Psoas muscle (tissue), 8 donors: ENCODE data around the gene TTC21B. TPM values are rescaled to one million over a fixed set of nuclear protein-coding genes. Genes with fewer than 3 reads are reported as not detected.

Experiments used
- ATAC-seq, 4 donors: fragments of 200-7000 bp; cut with Tn5 transposase; one replicate each; pipeline ENCODE4 v1.9.1; 2020; ENCODE audit warnings: moderate library complexity in 3 of 4, mild to moderate bottlenecking in 2 of 4
- DNase-seq, 2 donors: peaks; one replicate each; pipeline ENCODE4 v3.0.0-alpha.2; 2020
- H3K27ac ChIP-seq: fragments of 200-600 bp; one replicate; pipeline ENCODE4 v1.8.0; 2022
- H3K27me3 ChIP-seq, 3 donors: fragments of 200-600 bp in 1 of 3; one replicate each; pipeline versions ENCODE4 v1.6.1 to v1.8.0; 2013 to 2022; ENCODE audit warnings: low read length in 2 of 3, mild to moderate bottlenecking in 2 of 3, moderate library complexity in 1 of 3; ENCODE audit not compliant: insufficient read depth in 3 of 3
- H3K36me3 ChIP-seq, 2 donors: fragments of 200-600 bp in 1 of 2; one replicate each; pipeline versions ENCODE4 v1.6.1 to v1.8.0; 2013 to 2022; ENCODE audit warnings: low read depth in 1 of 2, mild to moderate bottlenecking in 1 of 2, moderate library complexity in 1 of 2; ENCODE audit not compliant: insufficient read depth in 1 of 2
- H3K4me1 ChIP-seq: fragments of 200-600 bp; one replicate; pipeline ENCODE4 v1.8.0; 2022
- H3K4me3 ChIP-seq: fragments of 200-600 bp; one replicate; pipeline ENCODE4 v1.8.0; 2022; ENCODE audit warnings: mild to moderate bottlenecking
- H3K9me3 ChIP-seq: fragments of 200-600 bp; one replicate; pipeline ENCODE4 v1.8.0; 2022
- CTCF ChIP-seq: fragments of 200-600 bp; IDR thresholded peaks from one replicate; pipeline ENCODE4 v1.8.0; 2022; ENCODE audit warnings: antibody characterized with exemption
- WGBS, 3 donors: extraction: QIAGEN DNeasy Blood & Tissue Kit; methylation state at CpG; one replicate each; pipeline versions ENCODE4 v1.1.6 to v1.1.7; 2013; 5-methylcytosine and 5-hydroxymethylcytosine counted together
- intact Hi-C, 2 donors: fragments of 100-400 bp; cut with DNase I; formaldehyde crosslinking; loops; one replicate each; pipeline versions ENCODE4 v1.11.0 to v1.14.2; 2022
- polyA plus RNA-seq, 3 donors: library from polyadenylated mRNA; stranded (reverse); fragments of 200-250 nt; gene quantifications; one replicate each; pipeline ENCODE4 v1.2.3, GENCODE V29; 2013
- total RNA-seq, 4 donors: library from RNA; stranded (reverse); fragmentation: NEBNext Ultra II Directional in 2 of 4; extraction: Animal tissue kit (Norgen Biotek cat#: 25700) in 2 of 4; gene quantifications; one replicate each; pipeline versions ENCODE4 v1.2.1 to v1.2.4, GENCODE V29; 2021 to 2023
- donor health status: healthy with polysubstance abuse.
- donor health status: DM: no; HTN: no; CAD: no; lungs with moderate emphysema.
- donor health status: Bipolar disorder and iron deficiency.
- donor health status: healthy.
- donor health status: DM: yes; HTN: yes; CAD: no.
- donor health status: DM: no; HTN: no; CAD: no.
- donor health status: DM: no; HTN: no; CAD: no.
- donor health status: DM: yes; HTN: yes; CAD: no.

The TTC21B gene
- total and polyA plus RNA-seq, 7 donors: 2.6 to 16.7 (median 10.6) TPM

- H3K4me3 ChIP-seq: no peak overlapping the region
- H3K9me3 ChIP-seq: no peaks in the 10 kb centered on the region
- ATAC-seq (no peak), DNase-seq (no peak)
- WGBS, 3 donors: 62 to 66% (median 63%) methylated on average over 1 of the region's 1 CpG
- intact Hi-C loops: no loop called here
- no peak overlapping the region for H3K27ac ChIP-seq
- H3K27me3 ChIP-seq: no peaks in the 10 kb centered on the region
- H3K4me1 ChIP-seq: no peaks in the 10 kb centered on the region
- H3K36me3 ChIP-seq: no peaks in the 10 kb centered on the region
- TF ChIP-seq CTCF: no peak
These were observed 125.7 kb downstream of the TTC21B start for GRCh38 chr2:165827921-165828276.

- intact Hi-C loops: no loop called here
These were observed 126.3 kb downstream of the TTC21B start for GRCh38 chr2:165827016-165827920.

GRCh38 chr2:165825041-165825440 lies 128.5 kb downstream of the TTC21B start:
- H3K36me3 ChIP-seq: no peaks in the 10 kb centered on the region
- TF ChIP-seq CTCF: no peak
- no peaks in the 10 kb centered on the region for H3K27me3 ChIP-seq
- 5 to 13% (median 12%) methylated on average over 2 of the region's 2 CpGs for WGBS, 3 donors
- intact Hi-C loops: no loop called here
- no peak overlapping the region for H3K4me3 ChIP-seq
- no peak overlapping the region for H3K27ac ChIP-seq
- ATAC-seq: no peak
- H3K4me1 ChIP-seq: no peaks in the 10 kb centered on the region
- DNase-seq: no peak
- H3K9me3 ChIP-seq: no peaks in the 10 kb centered on the region

More at GRCh38 chr2:165827016-165827920, 126.3 kb downstream of the TTC21B start:
- Histone ChIP-seq H3K36me3 (no peaks in the 10 kb centered on the region), H3K4me3 (no peak overlapping the region), H3K27me3 (no peaks in the 10 kb centered on the region), H3K27ac (no peak overlapping the region), H3K9me3 (no peaks in the 10 kb centered on the region), H3K4me1 (no peaks in the 10 kb centered on the region)
- no peak for DNase-seq
- ATAC-seq: no peak
- 65 to 68% (median 66%) methylated on average over 3 of the region's 3 CpGs for WGBS, 3 donors
- no peak for TF ChIP-seq CTCF

Other genes starting within 250 kb of the TTC21B start
- gene GALNT3, start 159.5 kb downstream of the TTC21B start, total RNA-seq: under 1 TPM in 2 of 4 donors, not detected in 2; 0.69 to 0.99 TPM
- gene GALNT3, start 159.5 kb downstream of the TTC21B start, polyA plus RNA-seq: under 1 TPM; 0.10 to 0.19 (median 0.14) TPM
- gene SCN1A, start 174.2 kb upstream of the TTC21B start, total RNA-seq: not detected
- gene SCN1A, start 174.2 kb upstream of the TTC21B start, polyA plus RNA-seq: under 1 TPM in 1 of 3 donors, not detected in 2; 0.01 TPM